ENCODE measurements around the gene DUSP23.

DNA sequence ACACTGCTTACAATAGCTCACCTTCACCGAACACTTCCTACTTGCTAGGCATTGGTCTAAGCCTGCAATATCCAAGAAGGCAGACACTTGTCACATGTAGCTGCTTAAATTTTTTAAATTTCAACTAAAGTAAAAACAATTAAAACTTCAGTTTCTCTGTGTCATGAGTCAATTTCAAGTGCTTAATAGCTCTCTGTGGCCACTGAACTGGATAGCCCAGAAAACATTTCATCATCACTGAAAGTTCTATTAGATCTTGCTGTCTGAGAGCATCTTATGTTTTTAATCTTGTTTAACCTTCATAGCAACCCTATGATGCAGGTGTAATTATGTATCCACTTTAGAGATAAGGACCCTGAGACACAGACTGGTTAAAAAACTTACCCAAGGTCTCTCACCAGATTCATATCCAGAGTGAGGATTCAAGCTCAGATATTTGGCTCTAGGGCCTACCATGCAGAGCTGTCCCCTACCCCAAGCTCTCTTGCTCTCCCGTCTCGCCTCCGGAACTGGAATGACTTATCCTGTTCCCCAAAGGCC lies 18.8 kb downstream of the DUSP23 start:
- TF ChIP-seq, protein P1, sequence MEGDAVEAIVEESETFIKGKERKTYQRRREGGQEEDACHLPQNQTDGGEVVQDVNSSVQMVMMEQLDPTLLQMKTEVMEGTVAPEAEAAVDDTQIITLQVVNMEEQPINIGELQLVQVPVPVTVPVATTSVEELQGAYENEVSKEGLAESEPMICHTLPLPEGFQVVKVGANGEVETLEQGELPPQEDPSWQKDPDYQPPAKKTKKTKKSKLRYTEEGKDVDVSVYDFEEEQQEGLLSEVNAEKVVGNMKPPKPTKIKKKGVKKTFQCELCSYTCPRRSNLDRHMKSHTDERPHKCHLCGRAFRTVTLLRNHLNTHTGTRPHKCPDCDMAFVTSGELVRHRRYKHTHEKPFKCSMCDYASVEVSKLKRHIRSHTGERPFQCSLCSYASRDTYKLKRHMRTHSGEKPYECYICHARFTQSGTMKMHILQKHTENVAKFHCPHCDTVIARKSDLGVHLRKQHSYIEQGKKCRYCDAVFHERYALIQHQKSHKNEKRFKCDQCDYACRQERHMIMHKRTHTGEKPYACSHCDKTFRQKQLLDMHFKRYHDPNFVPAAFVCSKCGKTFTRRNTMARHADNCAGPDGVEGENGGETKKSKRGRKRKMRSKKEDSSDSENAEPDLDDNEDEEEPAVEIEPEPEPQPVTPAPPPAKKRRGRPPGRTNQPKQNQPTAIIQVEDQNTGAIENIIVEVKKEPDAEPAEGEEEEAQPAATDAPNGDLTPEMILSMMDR (IDR thresholded peaks at IDR 0.05), result no peak
- no peak for TF ChIP-seq POLR2A (IDR thresholded peaks at IDR 0.05)

Measured in thyroid gland (tissue), 4 donors.